Measurements from ENCODE around the gene CRYBA2.

The CRYBA2 gene

GRCh38 chr2:218998414-218999002 lies 5.3 kb upstream of the CRYBA2 start:
- no peak for DNase-seq

GRCh38 chr2:218997731-218998130 lies 4.5 kb upstream of the CRYBA2 start:
- DNase-seq = no peak

GRCh38 chr2:218996937-218997336 lies 3.7 kb upstream of the CRYBA2 start:
- no peak for DNase-seq

- peak; percentile 47 to 88 for DNase-seq
Observed at GRCh38 chr2:218995972-218996711, 2.9 kb upstream of the CRYBA2 start.

DNA sequence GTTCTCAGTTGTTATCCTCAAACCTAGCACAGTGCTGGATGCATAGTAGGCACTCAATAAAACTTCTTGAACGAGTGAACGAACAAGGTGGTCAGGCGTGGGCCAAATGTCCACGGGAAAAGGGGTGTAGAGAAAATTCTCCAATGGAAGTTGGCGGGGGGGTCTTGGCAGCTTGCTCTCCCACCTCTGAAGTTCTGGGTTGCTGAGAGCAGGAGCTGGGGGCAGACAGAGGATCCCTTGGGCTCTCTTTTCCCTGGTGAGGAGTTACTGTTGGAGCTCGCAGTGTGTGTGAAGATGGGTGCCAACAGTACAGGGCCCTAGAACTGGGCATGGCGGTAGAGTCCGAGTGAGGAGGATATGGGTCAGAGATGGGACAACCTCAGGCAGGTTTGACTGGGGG lies 2.3 kb upstream of the CRYBA2 start:
- no peak for DNase-seq

- DNase-seq = no peak
Observed at GRCh38 chr2:218992703-218993344, 398 bp downstream of the CRYBA2 start.

DNA sequence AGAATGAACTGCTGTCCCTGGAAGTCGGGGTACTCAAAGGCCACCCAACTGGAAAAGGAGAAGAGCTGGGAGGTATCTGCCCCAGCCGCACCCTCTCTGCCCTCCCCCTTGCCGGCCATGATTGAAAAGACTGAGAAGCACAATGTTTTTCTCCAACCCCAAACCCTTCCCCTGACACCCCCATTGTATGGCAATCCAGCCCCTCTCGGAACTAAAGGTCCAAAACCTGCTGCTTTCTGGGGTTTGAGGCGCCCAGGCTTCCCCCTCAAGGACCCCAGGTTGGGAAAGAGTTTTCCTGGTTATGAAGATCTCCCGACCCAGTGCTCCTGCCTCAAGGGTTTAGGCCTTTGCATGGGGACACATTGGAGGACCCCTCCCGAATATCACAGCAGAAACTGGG lies 1.0 kb downstream of the CRYBA2 start:
- DNase-seq = no peak

GRCh38 chr2:218991674-218992168 lies 1.5 kb downstream of the CRYBA2 start:
- DNase-seq = peak in 1 of 2 donors; percentile 15

DNA sequence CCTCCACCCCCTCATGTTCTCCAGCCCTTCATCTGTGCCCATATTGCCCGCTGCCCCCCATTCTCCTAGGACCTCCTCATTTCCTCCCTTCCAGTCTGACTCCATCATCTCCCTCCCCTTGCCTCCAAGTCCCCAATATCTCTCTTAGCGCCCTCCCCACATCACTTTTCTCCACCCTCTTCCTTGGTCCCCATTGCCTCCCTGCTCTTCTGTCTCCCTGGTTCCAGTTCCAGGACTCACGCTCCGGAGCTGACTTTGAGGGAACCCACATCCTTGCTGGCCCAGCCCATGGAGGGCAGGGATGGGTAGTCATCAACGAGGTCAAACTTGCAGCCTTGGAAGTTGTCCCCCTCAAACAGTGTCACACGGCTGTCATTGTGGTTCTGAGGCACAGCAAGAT lies 2.6 kb downstream of the CRYBA2 start:
- DNase-seq = no peak

GRCh38 chr2:218990052-218990451 lies 3.2 kb downstream of the CRYBA2 start:
- no peak for DNase-seq

DNA sequence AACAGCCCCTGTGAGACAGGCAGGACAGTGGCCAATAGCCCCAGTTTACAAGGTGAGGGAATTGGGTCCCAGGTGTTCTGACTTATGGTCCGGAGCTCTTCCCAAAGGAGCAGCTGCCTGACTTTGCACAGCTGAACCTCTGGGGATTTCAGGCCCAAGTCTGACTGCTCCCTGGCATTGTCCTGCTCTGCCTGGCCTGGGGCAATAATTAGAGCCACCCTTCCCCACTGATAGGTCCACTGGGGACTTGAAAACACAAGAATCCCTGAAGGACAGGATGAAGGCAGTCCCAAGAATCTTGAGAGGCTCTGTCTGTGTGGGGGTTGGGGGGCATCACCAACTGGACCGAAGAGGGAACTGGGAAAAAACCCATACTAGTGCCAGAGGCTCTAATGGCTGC lies 4.6 kb downstream of the CRYBA2 start:
- no peak for DNase-seq

GRCh38 chr2:218988164-218988563 lies 5.1 kb downstream of the CRYBA2 start:
- no peak for DNase-seq

- DNase-seq = no peak
Observed at GRCh38 chr2:218986148-218986761, 7.0 kb downstream of the CRYBA2 start.

GRCh38 chr2:218985325-218986091 lies 7.7 kb downstream of the CRYBA2 start:
- no peak for DNase-seq

GRCh38 chr2:218985021-218985324 lies 8.2 kb downstream of the CRYBA2 start, which contains the start of gene FEV:
Gene FEV, minus strand, starts transcription at chr2:218985184. Its CDS starts 109 bp downstream, at chr2:218985075.
- no peak for DNase-seq

GRCh38 chr2:218984239-218985020 lies 8.8 kb downstream of the CRYBA2 start:
- DNase-seq = no peak

DNA sequence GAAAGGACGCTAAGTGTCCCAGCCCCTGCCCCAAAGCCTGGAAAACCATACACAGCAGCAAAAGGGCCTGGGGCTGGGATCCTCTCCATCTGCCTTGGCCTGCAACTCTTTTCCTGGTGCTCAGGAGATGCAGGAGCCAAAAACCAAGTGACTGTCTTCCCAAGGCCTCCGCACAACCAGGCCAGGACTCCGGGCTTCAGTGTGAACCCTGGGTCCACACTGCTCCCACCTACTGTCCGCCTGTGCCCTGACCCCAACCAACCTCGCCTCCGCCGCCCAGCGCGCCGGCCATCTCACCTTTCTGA lies 9.3 kb downstream of the CRYBA2 start:
- DNase-seq = no peak

- DNase-seq = no peak
Observed at GRCh38 chr2:218983263-218983933, 9.8 kb downstream of the CRYBA2 start.

- DNase-seq = no peak
Observed at GRCh38 chr2:218982586-218983262, 10.5 kb downstream of the CRYBA2 start.

DNA sequence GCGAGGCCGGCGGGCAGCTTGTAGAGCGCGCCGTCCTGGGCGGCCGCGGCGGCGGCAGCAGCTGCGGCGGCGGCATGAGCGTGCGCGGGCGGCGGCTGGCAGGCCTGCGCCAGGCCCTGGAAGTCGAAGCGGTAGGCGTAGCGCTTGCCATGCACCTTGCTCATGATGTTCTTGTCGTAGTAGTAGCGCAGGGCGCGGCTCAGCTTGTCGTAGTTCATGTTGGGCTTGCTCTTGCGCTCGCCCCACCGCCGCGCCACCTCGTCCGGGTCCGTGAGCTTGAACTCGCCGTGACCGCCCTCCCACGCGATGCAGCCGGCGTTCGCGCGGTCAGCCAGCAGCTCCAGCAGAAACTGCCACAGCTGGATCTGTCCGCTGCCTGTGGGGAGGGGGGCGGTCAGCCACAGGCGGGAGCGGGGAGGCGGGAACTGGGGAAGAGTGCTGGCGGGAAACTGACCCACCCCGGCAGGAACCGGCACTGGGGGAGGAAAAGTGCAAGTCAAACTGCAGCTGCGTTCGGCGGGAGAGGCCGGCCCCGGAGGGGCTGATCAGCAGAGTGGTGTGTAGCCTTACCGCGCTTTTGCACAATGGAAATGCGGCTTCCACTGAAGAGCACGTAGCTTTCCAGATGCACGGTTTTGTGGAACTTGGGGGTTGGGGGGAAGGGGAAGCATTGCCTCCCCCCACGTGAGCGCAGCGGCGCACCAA lies 11.2 kb downstream of the CRYBA2 start:
- peak; percentile 12 to 19 for DNase-seq

All from inflammatory macrophage treated with lipopolysaccharide for 1 hour (primary cell).